Activated CD8-positive, alpha-beta memory T cell treated with anti-CD3 and anti-CD28 coated beads, Interleukin-2, amount 50 U/mL, for 24 hours (primary cell): ENCODE measurements around the gene CCDC187.
"Not testable (repeated sequence)": the region's sequence is repeated elsewhere in the genome, so short reads cannot be mapped to it uniquely, and the experiment has no call there.

Experiments used
- DNase-seq: peaks from one replicate; pipeline ENCODE4 v3.0.0-alpha.2; 2020; ENCODE audit errors: extremely low read depth

Gene CCDC187

GRCh38 chr9:136326761-136327303, 22.9 kb upstream of the CCDC187 start:
- DNase-seq: no peak

DNA sequence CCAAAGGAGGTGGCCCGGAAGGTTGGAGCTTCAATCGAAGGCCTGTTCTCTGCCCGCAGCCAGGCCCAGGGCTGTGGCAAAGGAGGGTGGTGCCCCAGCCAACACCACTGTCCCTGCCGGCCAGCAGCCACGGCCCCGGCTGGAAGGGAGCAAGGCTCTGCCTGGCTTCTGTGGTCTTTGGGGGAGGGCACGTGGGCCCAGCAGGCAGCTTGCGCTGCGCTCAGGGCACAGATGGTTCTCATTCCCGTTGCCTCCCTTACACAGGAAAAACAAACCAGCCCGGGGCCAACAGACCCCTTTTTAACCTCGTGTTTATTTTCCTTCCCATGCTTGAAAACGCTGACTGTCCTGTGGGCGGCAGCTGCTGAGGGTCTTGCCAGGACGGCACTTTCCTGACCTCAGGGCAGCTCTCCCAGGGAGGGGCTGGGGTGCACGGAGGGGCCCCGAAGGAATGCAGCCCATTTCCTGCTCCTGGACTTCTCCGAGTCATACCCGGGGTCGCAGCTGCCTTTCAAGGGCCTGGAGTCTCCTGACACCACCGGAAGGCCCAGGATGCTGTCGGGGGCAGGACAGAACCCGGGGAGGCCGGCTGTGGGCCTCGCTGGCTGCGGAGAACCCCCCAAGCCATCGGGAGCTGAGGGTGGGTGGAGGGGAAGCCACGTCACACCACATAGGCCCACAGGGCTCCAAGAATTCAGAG, 22.3 kb upstream of the CCDC187 start:
- DNase-seq: no peak

DNA sequence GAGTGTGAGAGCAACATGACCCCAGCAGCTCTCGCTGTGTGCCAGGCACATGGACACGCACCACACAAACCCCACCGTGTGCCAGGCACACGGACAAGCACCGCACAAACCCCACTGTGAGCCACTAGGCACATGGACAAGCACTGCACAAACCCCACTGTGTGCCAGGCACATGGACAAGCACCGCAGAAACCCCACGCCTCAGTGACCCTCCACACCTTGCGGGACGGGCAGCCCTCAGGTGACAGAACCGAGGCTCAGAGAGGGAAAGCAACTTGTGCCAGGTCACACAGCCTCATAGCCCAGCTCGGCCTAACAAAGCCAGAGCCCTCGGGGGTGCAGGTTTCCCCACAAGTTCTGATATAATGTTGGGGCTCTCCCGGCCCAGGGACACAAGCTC, 21.5 kb upstream of the CCDC187 start:
- DNase-seq: no peak

- no peak for DNase-seq
Observed at GRCh38 chr9:136324501-136325300, 20.8 kb upstream of the CCDC187 start.

- DNase-seq: no peak
Observed at GRCh38 chr9:136323371-136323789, 19.5 kb upstream of the CCDC187 start.

GRCh38 chr9:136322756-136323330, 18.9 kb upstream of the CCDC187 start:
- DNase-seq: no peak

DNA sequence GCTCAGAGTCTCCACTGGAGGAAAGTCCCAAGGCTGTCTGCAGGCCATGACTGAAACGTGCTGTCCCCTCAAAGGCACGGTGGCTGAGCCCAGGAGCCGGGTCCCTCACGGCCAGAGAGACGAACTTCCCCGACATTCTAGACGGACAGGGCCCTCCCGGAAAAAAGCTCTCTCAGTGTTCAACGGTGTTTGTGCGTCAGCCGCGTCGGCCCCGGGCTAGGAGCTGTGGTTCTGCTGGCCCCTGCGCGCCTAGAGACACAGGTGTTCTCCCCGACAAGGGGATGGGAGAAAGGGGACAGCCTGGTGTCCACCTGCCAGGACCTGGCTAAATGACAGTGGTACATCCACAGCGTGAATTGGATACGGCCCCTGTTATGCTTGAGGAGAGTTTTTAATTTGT, 17.7 kb upstream of the CCDC187 start:
- DNase-seq: no peak

DNA sequence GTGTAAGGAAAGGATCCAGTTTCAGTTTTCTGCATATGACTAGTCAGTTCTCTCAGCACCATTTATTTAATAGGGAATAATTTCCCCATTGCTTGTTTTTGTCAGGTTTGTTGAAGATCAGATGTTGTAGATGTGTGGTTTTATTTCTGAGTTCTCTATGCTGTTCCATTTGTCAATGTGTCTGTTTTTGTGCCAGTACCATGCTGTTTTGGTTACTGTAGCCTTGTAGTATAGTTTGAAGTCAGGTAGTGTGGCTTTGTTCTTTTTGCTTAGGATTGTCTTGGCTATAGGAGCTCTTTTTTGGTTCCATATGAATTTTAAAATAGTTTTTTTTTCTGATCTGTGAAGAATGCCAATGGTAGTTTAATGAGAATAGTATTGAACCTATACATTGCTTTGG, 17.1 kb upstream of the CCDC187 start:
- not testable (repeated sequence) for DNase-seq

GRCh38 chr9:136319955-136320354, 16.1 kb upstream of the CCDC187 start:
- not testable (repeated sequence) for DNase-seq

DNA sequence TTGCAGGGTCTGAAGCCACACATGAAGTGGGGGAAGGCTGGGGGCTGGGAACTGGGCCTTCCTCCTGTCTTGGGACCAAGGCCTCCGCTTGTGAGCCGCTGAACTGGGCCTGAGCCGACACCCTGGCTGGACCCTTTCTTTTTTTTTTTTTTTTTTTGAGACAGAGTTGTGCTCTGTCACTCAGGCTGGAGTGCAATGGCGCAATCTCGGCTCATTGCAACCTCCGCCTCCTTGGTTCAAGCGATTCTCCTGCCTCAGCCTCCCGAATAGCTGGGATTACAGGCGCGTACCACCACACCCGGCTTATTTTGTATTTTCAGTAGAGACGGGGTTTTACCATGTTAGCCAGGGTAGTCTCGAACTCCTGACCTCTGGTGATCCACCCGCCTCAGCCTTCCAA, 15.3 kb upstream of the CCDC187 start:
- DNase-seq: not testable (repeated sequence)

DNA sequence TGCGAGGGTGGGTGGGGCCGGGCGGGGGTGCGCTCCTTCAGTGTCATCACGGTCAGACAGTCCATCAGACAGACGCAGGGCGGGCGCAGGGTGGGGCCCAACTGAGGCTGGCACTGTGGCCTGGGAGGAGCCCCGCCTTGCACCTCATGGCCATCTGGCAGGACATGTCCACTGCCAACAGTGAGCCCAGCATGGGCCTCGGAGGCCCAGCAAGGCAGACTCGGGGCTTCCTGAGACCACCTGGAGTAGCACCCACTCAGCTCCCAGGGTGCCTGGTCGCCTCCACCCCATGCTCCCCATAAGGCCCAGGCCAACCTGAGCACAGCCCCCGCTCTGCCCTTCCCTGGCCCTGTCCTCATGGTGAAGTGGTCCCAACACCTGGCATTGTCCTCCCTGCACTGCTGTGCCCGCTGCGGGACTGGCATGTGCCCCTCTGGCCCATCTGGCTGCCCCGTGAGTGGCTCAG, 14.9 kb upstream of the CCDC187 start:
- DNase-seq: no peak

- DNase-seq: no peak
Observed at GRCh38 chr9:136318111-136318775, 14.3 kb upstream of the CCDC187 start.

DNA sequence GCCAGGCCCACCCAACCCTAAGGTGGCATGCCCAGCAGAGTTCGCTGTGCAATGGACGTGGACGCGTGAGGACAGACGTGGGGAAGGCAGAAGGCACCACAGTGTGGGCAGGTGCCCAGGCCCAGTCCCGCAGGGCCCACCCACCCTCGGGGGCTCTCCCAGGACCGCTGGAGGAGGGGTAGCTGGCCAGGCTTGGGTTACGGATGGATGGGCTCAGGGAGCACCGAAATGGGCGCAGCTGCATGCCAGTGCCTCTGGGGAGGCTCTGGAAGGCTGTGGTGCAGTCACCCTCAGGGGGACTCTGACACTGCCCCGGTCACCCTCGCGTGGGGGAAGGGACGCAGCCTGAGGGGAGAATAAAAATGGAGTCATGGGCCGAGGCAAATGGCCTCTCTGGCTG, 13.8 kb upstream of the CCDC187 start:
- no peak for DNase-seq

DNA sequence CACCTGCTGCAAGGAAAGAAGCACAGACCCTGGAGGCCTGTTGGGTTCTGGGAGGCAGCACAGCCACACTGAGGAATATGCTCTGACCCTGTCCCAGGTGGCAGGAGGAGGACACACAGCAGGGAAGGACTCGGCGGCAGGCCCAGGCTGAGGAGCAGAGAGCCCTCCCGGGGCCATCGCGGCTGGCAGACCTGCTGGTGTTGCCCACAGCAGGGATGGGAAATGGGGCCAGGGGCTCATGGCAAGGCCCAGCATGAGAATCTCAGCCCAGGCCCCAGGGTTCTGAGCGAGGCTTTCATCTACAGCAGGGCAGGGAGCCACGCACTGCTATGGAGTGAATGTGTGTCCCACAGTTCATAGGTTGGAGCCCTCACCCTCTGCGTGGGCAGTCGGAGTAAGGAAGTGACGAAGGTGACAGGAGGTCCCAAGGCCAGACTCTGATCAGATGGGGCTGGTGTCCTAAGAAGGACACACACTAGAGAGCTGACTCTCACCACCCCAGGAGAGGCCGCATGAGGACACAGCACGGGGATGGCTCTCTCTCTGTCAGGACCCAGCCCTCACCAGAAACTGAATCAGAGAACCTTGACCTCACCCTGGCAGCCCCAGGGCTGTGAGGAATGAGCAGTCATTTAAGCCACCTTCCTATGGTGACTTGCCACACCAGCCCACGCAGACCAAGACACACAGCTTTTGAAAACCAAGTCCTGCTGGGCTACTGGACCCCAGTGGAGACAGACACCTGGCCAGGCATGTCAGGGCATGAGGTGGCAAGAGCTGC, 13.2 kb upstream of the CCDC187 start:
- no peak for DNase-seq

DNA sequence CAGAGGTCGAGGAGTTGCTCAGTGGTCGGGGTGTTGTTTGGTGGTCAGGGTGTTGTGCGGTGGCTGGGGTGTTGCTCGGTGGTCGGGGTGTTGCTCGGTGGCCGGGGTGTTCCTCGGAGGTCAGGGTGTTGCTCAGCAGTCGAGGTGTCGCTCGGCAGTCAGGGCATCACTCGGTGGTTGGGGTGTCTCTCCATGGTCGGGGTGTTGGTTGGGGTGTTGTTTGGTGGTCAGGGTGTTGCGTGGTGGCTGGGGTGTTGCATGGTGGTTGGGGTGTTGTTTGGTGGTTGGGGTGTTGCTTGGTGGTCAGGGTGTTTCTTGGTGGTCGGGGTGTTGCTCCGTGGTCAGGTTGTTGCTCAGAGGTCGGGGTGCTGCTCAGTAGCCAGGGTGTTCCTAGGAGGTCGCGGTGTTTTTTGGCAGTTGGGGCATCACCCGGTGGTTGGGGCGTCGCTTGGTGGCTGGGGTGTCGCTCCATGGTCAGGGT, 12.4 kb upstream of the CCDC187 start:
- DNase-seq: no peak

DNA sequence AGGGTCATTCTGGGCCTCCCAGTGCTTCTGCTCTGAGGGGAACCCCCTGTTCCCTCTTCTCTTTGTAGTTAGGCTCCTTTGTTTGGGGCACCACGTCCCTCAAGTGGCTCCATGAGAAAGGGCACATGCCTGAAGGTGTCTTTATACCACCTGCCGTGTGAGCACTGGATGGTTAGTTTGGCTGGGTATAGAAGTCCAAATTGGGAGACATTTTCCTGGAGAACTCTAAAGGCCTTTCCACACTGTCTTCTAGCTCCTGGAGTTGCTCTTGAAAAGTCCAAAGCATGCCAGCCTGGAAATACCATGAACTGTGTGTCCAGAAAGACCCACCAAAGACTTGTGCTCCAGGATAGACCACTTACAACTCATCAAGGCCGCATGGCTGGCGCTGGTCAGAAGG, 11.1 kb upstream of the CCDC187 start:
- DNase-seq: no peak

GRCh38 chr9:136314056-136314416, 10.1 kb upstream of the CCDC187 start:
- no peak for DNase-seq

- no peak for DNase-seq
Observed at GRCh38 chr9:136313111-136314055, 9.5 kb upstream of the CCDC187 start.

DNA sequence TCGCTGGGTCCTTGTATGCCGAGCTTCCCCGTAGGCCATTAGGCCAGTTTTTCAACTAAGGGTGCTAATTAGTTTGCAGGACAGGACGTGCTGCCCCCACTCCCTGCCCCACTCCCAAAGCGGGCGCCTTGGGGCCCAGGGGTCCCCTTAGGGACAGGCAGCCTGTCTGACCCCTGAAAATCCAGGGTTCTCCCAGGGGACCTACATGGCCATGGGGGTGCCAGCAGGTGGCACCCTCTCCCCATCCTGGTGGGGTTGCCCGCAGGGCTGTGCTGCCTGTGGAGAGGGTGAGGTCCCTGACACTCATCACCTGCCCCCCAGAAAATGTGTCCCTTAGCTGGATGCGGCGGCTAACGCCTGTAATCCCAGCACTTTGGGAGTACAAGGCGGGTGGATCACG, 8.5 kb upstream of the CCDC187 start:
- DNase-seq: no peak

DNA sequence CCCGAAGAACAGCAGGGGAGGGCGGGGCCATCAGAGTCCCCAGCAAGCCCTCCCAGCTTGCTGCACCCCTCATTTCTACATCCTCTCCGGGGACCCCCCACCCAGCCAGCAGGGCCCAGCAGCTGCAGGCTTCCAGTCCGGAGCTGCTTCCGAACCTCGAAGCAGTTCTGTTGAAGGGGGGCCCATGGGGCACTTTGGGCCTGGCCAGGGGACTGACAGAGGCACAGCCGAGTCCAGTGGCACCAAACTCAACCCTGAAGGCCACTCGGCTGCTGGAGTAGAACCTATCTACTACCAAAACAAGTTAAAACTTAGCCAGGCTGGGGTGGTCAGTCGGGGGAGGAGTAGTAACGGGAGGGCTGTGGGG, 8.1 kb upstream of the CCDC187 start:
- DNase-seq: no peak
